DND-41 (cell line): ENCODE results near the gene ACSL1.

Experiments
- EZH2 ChIP-seq: IDR thresholded peaks from 3 replicates; pipeline ENCODE4 v1.6.1; 2012; ENCODE audit warnings: borderline replicate concordance, low read depth, mild to moderate bottlenecking, moderate library complexity, low read length, inconsistent platforms; ENCODE audit not compliant: severe bottlenecking
- TF ChIP-seq, protein P1 (sequence below): IDR thresholded peaks from 2 replicates; pipeline ENCODE4 v1.5.1; 2012; ENCODE audit warnings: borderline replicate concordance, low read length, moderate library complexity, mild to moderate bottlenecking; ENCODE audit not compliant: poor library complexity, severe bottlenecking; ENCODE audit errors: extremely low read depth

GRCh38 chr4:184817494-184818215 is 8.1 kb downstream of the ACSL1 start:
- TF ChIP-seq, protein P1, sequence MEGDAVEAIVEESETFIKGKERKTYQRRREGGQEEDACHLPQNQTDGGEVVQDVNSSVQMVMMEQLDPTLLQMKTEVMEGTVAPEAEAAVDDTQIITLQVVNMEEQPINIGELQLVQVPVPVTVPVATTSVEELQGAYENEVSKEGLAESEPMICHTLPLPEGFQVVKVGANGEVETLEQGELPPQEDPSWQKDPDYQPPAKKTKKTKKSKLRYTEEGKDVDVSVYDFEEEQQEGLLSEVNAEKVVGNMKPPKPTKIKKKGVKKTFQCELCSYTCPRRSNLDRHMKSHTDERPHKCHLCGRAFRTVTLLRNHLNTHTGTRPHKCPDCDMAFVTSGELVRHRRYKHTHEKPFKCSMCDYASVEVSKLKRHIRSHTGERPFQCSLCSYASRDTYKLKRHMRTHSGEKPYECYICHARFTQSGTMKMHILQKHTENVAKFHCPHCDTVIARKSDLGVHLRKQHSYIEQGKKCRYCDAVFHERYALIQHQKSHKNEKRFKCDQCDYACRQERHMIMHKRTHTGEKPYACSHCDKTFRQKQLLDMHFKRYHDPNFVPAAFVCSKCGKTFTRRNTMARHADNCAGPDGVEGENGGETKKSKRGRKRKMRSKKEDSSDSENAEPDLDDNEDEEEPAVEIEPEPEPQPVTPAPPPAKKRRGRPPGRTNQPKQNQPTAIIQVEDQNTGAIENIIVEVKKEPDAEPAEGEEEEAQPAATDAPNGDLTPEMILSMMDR = no peak
- no peak for TF ChIP-seq EZH2
